Glomerular visceral epithelial cell (primary cell): ENCODE measurements around the gene RBM27.
A peak's percentile ranks its signal among the peaks of the same experiment; 100 is the strongest.
"Not testable (repeated sequence)": the region's sequence is repeated elsewhere in the genome, so short reads cannot be mapped to it uniquely, and the experiment has no call there.

ENCODE experiments used
- DNase-seq: peaks from one replicate; pipeline ENCODE4 v3.0.0-alpha.2; 2016; ENCODE audit errors: extremely low spot score

Gene RBM27, protein sequence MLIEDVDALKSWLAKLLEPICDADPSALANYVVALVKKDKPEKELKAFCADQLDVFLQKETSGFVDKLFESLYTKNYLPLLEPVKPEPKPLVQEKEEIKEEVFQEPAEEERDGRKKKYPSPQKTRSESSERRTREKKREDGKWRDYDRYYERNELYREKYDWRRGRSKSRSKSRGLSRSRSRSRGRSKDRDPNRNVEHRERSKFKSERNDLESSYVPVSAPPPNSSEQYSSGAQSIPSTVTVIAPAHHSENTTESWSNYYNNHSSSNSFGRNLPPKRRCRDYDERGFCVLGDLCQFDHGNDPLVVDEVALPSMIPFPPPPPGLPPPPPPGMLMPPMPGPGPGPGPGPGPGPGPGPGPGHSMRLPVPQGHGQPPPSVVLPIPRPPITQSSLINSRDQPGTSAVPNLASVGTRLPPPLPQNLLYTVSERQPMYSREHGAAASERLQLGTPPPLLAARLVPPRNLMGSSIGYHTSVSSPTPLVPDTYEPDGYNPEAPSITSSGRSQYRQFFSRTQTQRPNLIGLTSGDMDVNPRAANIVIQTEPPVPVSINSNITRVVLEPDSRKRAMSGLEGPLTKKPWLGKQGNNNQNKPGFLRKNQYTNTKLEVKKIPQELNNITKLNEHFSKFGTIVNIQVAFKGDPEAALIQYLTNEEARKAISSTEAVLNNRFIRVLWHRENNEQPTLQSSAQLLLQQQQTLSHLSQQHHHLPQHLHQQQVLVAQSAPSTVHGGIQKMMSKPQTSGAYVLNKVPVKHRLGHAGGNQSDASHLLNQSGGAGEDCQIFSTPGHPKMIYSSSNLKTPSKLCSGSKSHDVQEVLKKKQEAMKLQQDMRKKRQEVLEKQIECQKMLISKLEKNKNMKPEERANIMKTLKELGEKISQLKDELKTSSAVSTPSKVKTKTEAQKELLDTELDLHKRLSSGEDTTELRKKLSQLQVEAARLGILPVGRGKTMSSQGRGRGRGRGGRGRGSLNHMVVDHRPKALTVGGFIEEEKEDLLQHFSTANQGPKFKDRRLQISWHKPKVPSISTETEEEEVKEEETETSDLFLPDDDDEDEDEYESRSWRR

DNA sequence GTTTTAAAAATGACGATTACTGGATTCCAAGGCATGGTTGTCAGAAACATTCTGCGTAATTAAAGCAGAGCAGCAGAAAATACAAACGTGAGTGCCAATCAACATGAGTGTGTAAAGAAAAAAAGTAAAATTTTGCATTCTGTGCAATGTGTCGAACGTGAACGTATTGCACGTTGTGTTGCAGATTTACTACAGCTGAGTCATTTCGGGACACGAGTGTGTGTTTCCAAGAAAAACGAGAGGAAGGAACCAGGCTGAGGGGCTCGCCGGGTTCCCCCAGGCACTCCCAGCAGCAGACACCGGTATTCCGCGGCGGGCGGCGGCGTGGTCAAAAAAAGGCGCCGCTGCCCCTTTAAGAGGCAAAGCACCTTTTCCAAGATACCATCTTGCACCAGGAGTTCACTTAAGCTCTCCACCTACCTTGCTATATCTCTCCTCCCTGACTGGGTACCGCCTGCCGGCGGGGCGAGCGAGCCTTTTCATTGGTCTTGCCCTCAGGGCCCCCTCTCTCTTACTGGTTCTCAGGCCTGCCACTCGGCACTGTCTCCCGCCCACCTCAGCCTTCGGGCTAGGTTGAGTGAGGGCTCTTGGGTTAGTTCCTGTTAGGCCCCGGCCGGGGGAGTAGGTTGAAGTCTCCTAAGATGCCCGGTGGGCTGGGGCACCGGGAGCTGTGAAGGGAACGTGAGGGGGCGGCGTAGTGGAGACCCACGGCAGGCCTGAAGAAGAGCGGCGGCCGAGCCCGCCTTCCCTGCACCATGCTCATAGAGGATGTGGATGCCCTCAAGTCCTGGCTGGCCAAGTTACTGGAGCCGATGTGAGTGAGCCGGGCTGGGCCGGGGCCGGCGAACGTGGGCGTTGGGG is at the start of gene RBM27:
RBM27 (plus strand) TSS at position 595 of the 861 bp plus-strand sequence; CDS start at position 756, 161 bp downstream.
- DNase-seq: peak; percentile 99

DNA sequence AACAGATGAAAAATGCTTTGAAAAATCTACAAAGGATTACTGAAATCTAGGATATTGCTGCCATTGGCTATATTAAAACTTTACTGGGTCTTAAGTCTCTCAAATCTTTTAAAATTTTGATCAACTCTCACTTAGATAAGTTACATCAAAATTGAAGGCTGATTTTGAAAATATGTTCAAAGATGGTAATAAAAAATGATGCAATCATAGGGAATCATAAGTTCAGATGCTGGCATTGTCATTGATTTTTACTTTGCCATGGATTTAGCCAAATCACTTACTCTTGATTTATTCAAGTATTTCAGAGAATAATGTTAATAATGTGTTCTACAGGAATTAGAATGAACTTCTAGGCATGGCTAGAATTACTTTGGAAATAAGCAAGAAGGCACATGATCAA is 45.1 kb upstream of the RBM27 start:
- DNase-seq: no peak

DNA sequence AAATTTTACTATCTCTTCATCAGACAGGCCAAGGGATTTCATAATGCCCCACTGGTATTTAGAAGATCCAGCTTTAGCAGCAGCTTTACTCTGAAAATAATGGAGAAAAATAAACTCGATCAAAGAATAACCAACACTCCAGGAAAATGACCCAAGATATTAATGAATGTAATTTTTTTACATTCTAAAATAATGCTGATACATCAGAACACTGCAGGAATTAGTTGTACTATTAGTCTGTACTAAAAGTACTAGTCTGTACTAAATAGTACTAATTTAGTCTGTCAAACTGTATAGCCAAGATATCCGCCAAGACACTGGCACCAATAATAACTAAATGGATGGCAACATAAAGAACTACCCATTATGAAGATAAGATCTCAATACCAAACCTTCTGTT is 39.0 kb upstream of the RBM27 start:
- no peak for DNase-seq

DNA sequence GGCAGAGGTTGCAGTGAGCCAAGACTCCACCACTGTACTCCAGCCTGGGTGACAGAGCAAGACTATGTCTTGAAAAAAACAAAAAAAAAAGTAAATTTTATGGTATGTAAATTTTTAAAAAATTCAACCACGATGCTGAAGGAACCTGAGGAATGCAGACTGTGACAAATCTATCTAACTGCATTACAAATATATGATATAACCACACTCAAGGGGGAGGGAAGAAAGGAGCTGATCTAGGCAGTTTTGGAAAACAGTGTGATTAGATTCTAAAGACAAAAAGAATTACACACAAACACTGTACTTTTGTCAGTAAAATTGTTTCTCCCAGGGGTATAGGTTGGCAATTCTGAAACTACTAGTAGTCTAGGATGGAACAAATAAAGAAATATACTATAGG is 37.9 kb upstream of the RBM27 start:
- DNase-seq: no peak

DNA sequence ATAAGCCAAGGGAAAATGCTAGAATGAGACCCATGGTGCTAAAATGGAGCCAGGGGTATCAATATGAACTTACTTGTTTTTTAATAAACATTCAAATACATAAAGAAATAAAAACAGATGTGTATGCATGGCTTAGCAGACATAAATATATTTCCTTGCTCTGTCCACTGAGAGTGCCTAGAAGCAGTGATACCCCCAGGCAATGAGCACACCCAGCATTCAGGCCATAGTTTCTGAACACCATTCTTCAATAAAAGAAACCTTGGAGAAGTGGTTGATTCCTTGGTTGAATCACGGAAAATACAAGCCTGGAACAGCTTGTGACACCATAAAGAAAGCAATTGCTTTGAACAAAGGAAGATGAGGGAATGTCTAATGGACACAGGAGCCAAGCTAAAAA is 37.5 kb upstream of the RBM27 start:
- DNase-seq: no peak

DNA sequence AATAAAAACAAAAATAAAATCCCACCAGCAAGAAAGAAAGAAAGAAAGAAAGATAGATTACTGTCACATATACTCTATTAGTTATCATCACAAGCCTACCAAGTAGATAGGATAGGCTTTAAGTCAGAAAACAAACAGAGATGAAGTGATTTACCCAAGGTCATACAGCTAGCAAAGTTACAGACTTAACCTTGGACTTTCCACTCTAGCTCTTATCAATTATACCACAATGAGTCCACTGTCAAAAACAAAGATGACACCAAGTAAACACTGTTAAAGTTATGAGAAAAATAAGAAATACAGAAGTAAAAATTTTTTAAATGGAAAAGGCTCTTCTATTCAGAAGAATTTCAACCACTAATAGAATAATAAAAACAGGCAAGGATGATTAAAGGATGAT is 34.3 kb upstream of the RBM27 start:
- DNase-seq: no peak

DNA sequence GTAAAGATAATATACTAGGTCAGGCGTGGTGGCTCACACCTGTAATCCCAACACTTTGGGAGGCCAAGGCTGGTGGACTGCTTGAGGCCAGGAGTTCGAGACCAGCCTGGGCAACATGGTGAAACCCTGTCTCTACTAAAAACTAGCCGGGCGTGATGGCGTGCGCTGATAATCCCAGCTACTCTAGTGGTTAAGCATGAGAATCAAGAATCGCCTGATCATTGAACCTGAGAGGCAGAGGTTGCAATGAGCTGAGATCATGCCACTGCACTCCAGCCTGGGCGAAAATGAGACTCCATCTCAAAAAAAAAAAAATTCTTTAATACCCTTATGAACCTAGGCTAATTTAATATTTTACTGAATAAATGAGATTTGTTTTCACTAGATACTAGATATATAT is 30.4 kb upstream of the RBM27 start:
- not testable (repeated sequence) for DNase-seq

DNA sequence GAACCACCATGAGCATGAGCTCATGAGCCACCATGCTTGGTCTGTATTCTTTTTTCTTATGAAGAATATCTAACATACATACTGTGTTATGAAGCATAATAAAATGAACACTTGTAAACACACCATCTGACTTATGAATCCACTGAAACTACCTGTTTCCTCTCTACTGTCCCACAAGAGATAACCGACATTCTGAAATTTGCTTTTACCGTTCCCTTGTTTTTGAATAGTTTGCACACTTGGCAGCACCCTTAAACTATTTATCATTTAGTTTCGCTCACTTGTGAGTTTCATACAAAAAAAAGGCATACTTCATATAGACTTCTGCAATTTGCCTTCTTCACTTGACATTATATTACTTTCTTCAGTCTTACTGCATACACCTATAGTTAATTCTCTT is 29.8 kb upstream of the RBM27 start:
- DNase-seq: no peak

DNA sequence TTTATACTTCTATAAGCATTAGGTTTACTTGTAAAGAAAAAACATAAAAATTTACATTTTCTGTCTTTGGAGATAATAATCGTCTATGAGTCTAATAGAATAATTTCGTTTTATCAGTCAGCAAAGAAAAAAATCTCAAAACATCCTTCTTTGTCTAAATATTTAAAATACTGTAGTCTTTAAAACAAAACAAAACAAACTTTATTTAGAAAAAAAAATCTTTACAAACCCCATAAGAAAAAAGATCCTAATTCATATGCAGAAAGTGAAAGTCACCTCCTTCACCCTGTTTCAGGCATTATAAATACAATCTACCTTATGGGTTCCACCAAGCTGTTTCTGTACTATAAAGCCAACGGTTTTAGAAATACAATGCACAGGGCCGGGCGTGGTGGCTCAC is 26.6 kb upstream of the RBM27 start:
- no peak for DNase-seq

DNA sequence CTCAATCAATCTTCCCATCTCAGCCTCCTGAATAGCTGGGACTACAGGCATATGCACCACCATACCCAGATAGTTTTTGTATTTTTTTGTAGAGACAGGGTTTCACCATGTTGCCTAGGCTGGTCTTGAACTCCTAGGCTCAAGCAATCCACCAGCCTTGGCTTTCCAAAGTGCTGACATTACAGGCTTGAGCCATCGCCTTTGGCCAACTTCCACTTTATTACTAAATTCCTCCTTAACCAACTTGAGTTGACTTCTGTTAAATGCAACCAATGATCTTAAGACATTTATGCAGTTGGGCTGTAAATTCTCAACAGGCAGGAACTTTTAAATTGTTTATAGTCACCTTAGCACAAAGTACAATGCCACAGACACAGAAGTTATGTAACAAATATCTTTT is 23.7 kb upstream of the RBM27 start:
- DNase-seq: no peak

DNA sequence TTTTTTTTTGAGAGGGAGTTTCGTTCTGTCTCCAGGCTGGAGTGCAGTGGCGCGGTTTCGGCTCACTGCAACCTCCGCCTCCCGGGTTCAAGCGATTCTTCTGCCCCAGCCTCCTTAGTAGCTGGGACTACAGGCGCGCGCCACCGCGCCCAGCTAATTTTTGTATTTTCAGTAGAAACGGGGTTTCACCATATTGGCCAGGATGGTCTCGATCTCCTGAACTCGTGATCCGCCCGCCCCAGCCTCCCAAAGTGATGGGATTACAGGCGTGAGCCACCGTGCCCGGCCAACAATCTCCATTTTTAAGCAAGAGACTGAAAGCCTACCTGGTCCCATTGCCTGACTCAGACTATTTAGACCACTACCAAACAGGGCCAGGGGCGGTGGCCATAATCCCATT is 20.0 kb upstream of the RBM27 start:
- not testable (repeated sequence) for DNase-seq

DNA sequence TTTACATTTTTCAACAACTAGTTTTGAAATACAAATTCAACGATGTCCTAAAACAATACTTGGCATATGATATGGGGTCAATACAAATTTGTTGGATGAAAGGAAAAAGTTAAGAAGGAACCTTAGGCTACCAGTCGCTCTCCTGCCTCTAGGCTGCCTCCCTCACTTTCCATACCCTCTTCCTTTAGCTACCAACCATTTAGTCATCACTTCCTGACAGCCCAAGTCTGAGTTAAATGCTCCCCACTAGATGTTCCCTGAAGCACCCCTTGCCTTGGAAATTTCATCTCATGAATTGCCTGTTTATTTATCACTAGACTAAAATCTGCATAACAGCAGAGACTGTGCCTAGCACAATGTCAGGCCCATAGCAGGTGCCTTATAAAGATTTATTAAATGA is 18.2 kb upstream of the RBM27 start:
- peak; percentile 46 for DNase-seq

DNA sequence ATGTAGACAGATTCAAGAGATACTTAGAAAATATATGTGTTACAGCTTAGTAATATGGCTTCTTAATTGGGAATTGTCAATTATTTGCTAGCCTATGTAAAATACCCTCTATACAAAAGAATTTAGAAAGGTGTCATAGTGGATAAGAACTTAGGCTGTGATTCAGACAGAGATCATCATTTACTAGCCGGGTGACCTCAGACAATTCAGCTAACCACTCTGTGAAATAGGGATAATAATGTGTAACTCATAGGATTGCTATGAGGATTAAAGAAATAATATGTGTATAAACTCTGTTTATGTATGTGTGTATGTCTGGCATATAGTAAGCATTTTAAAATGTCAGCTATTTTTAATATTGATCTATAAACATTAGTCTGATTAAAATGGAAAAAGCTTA is 15.0 kb upstream of the RBM27 start:
- DNase-seq: peak; percentile 71

DNA sequence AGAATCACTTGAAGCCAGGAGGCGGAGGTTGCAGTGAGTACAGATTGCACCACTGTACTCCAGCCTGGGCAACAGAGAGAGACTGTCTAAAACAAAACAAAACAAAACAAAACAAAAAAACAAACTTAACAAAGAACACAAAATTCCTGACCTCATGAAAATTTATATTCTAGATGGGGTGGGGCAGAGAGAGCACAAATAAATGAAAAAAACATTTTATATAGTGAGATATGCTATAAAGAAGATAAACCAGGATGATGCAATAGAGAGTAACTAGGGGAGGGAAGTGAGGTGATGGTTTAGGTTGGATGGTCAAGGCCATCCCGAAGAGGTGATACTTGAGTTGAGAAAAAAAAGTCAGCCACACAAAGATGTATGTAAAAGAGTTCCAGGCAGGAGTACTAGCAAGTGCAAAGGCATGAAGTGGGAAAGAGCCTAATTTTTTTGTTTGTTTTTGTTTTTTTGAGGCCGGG is 10.8 kb upstream of the RBM27 start:
- no peak for DNase-seq

DNA sequence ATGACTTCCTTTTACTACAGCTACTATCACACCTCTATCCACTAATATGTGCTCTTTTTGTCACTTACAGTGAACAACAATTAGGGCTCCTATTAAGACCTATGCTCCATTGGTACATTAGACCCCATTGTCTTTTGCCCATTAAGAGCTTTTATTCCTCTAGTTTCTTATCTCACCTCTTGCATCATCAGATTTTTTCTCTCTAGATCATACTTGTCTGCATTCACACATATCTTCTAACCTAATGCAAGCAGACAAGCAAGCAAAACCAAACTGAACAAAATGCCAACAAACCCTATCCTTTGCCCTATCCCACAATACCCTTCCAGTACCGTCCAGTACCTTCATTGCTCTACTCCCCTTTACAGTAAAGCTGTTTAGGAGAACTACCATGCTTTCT is 10.1 kb upstream of the RBM27 start:
- no peak for DNase-seq

DNA sequence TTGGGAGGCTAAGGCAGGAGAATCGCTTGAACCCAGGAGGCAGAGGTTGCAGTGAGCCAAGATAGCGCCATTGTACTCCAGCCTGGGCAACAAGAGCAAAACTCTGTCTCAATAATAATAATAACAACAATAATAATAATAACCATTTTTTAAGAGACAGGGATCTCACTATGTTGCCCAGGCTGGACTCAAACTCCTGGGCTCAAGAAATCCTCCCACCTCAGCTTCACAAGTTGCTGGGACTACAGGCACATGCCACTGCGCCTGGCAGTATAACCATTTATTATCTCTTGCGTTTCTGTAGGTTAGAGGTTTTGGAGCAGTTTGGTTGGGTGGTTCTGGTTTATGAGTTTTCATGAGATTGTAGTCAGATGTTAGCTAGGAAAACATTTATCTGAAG is 8.4 kb upstream of the RBM27 start:
- DNase-seq: not testable (repeated sequence)

DNA sequence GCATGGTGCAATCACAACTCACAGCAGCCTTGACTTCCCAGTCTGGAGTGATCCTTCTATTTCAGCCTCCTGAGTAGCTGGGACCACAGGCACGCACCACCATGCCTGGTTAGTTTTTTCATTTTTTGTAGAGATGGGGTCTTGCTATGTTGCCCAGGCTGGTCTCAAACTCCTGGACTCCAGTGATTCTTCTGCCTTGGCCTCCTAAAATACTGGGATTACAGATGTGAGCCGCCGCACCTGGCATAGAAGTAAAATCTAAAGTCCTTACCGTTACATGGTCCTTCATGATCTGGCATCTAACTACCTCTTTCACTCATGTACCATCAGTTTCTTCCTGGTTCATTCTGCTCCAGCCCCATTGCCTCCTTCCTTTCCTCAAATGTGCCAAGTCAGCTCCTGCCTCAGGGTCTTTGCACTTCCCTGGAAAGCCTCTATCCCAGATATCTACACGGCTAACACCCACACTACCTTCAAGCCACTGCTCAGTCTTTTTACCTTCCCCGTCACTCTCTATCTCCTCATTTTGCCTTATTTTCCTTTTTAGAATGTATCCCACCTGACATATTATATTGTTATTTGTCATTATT is 6.9 kb upstream of the RBM27 start:
- no peak for DNase-seq

DNA sequence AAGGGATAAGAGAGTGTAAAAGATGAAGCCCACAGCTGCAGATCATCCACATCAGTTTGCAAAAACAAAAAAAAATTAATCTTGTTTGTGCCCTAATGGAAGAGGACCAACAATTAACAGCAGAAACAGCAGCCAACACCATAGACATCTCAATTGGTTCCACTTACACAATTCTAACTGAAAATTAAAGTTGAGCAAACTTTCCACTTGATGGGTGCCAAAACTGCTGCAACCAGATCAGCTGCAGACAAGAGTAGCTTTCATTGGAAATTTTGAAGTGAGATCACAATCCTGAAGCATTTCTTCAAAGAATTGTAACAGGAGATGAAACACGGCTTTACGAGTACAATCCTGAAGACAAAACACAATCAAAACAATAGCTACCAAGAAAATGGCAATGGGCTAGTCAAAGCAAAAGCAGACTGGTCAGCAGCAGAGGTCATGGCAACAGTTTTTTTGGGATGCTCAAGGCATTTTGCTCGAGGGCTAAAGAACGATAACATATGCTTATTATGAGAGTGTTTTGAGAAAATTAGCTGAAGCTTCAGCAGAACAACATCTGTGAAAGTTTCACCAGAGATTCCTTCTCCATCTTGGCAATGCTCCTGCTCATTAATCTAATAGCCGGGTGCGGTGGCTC is 4.1 kb upstream of the RBM27 start:
- no peak for DNase-seq

DNA sequence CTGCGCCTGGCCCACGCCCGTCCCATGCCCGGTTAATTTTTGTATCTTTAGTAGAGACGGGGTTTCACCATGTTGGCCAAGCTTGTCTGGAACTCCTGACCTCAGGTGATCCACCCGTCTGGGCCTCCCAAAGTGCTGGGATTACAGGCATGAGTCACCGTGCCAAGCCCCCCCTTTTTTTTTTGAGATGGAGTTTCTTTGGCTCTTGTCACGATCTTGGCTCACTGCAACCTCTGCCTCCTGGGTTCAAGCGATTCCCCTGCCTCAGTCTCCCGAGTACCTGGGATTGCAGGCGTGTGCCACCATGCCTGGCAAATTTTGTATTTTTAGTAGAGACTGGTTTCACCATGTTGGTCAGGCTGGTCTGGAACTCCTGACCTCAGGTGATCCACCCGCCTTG is 1.6 kb upstream of the RBM27 start:
- peak; percentile 25 for DNase-seq

DNA sequence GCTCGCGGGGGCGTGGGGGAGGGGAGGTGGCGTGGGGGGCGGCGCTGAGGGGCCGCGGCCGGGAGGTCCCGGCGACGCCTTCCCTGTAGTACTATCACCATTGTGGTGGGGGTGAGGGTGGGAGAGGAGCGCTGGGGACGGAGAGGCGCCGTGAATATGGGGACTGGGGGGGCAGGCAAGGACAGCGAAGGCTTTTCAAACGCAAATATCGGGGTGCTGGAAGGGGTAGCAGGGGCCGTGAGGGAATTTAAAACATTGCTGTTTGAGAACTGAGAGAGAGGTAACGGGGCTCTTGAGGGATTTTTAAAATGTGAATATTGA is 427 bp downstream of the RBM27 start:
- no peak for DNase-seq
